Measurements from ENCODE around the gene FYB1.

The FYB1 gene

DNA sequence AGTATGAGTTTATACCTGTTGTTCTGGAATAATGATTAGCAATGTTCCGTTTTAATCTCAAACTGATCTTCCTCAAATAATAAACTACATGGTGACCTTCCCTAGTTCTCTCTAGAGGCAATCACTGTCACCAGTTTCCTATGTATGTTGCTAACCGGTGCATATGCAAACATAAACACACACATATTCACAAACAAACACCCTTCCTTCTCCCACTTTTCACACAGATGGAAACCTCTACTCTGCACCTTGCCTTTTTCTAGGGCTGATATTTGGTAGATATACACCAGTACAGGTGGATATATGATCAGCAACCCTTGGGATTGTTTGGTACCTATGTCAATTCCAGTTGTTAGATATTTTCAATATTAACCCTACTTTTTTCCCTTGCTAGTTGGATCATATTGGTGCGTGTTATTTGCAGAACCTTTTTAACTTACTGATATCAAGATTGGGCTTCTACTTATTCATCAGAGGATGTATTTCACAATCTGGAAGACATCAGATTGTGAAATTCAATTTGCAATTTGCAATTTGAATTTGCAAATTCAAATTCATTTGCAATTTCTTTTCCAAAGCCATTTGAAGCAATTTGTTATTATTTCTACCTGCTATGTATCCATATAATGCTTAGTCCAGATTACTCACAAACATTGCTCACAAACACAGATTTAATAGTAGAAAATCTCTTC lies 12.6 kb downstream of the FYB1 start:
- DNase-seq (ENCODE audit: low read depth) = no peak

DNA sequence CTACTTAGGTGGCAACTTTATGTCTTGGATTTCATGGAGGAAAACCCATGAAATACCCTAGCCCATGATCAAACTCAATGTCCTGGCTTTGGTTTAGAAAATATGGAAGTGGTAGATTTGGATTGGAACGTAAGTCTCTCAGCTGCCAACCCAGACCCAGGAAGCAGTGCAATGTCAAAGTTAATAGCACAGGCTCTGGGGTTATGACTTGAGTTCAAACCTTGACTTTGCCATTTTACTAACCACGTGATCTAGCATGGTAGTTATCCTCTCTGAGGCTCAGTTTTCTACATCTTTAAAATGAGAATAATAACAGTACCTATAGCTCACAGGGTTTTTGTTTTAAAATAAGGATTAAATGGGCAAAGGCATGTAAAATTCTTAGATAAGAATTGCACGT lies 13.8 kb downstream of the FYB1 start:
- no peak for DNase-seq (ENCODE audit: low read depth)

DNA sequence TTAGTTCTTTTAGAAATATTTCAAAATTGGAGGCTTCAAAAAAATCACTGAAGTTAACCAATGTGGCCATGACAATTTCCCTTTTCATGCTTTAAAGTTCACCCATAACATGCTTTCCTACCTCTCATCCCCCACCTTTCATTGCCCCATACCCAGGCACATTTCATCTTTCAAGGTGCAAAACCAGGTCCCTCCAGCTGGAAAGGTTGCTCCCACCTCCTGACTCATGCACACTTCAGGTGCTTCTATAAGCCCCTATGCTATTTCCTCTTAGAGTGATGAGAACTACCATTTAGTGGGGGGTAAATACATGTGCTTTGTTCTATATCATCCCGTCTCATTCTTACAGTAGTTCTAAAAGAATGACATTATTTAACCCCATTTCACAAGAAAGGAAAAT lies 15.4 kb downstream of the FYB1 start:
- no peak for DNase-seq (ENCODE audit: low read depth)

DNA sequence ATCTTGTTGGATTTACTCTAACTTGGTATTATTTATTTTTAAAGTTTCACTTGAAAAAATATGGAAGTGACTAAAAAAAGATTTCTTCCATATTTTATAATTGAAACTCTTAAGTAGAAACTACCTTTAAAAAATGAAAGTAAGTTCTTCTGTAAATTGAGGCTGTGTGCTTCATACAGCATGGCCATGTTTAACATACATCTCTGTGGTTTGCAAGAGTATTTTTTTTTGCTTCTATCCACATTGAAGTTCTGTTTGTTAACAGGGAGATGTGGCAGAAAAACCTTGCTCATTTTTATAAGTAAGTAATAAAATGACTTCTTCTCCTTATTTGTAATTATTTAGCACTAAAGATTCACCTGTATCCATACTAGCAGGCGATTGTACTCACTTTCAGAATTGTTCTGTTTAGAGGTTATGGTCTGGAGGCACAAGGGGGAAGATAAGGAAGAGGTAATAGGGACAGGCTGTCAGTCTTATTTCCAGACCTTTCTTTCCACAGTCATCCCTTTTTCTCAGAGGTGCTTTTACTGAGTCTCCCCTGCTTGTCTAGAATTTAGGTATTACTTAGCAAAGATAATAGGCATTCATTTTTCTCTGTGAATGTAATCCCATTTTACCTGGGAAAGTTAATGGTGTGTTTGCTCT lies 16.0 kb downstream of the FYB1 start:
- no peak for DNase-seq (ENCODE audit: low read depth)

DNA sequence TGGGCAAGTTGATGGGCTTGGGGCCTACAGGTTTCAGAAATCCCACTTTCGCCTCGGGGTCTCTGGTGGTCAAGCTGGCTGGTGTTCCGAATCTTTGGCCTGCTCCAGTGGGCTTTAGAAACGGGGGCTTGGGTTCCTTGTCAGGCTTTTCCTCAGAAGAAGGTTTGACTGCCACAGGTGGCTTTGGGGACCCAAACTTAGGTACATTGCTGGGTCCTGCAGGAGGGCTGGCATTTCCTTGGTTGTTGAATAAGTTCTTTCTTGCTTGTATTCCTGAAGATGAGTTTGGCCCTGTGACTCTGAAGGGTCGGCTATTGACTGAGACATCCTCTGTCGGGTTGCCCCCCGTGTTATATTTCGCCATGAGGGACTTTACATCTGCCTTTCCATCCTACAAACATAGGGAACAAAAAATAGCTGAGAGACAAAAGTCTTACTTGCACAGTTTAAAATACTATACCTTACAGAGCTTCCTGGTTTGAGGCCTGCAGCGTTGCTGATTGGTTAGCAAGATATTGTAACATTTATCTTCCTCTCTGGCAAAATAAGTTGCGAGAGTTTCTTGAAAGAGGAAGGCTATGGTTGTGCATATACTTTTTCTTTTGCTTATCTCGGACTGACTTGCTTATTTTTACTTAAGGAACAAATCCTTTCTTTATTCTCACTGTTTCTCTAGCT lies 16.6 kb downstream of the FYB1 start:
- DNase-seq (ENCODE audit: low read depth) = no peak

DNA sequence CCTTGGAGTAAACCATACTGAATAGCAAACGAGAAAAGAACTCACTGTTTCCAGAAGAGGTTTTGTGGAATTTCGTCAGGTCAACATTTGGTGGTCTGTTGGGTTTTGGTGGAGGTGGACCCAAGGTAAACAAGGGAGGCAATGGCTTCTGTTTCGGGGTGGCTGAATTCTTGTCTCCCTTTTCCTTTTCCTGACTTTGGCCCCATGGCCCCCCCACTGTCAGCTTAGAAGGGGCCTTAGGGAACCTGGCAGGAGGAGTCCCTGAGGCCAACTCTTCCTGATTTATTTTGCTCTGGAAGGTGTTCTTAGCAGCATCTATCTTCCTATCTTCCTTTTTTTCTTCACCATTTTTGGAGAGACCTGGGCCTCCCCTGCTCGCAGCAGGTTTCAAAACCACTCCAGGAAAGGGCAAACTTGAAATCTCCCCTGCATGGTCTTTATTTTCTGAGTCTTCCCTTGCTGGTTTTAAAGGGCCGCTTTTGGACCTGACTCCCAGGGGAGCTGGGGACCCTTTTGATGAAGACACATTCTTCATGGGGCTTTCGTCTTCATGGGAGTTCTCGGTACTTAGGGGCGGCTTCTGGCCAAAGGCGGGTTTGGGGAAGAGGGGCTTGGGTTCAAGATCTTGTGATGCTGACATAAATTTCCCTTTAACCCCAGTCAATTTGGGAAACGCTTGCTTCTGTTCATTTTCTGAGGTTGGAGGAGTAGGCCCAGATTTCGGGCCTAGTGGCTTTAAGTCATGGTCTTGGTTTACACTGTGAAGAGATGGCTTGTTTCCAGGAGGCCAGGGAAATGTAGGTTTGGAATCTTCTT lies 17.4 kb downstream of the FYB1 start:
- DNase-seq (ENCODE audit: low read depth) = no peak

DNA sequence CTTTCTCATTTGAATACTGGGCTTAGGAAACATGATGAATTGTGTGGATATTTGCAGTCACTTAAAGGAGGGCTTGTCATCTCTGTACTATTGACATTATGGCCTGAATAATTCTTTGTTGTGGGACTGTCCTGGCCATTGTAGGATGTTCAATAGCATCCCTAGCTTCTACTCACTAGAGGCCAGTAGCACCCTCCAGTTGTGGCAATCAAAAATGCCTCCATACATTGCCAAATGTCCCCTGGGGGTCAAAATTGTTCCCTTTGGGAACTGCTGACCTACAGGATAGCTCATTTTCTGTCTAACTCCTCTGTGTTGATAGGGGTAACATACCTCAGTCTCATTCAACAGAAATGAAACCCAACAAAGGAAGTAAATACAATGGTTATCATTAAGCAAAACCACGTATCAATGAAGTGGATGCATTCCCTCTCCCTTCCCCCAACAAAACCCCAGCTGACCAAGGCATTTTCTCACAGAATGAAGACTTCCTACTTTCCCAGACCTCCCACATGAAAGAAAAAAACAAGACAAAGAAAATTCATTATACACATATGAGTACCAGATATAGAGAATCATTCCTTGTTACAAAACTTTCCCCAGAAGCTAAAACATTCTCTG lies 18.1 kb downstream of the FYB1 start:
- no peak for DNase-seq (ENCODE audit: low read depth)

DNA sequence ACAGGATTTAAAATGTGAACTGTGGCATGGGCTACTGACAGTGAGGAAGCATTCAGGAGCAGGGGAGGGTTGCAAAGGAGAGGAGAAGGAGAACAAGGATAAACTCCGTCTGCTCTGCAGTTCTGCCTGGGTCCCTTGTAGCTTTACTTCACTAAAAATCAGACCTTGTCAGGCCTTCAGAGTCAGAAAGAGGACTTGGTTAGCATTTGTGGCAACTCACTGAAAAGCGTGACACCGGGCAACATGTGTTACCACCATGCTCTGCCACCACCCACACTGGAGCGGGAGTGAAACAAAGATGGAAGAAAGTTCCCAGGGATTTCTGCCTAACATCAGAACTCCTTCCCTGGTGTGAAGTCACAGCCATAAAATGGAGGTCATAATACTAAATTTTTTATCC lies 19.3 kb downstream of the FYB1 start:
- DNase-seq (ENCODE audit: low read depth) = no peak

DNA sequence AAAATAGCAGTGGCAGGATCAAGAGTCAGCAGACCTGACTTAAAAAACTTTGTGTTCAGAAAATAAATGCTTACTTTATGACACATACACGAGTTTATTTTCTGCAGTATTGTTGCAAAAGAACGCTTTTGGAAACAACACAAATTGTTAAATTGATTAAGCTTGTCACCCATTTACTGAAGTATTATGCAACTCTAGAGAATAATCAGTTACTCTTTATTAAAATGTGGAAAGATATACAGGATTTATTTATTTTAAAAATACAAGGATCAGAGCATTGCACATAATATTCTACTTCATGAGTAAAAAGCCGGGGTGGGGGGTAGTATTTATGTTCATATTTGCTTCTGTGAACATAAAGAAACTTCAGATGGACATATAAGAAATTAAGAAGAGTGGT lies 20.0 kb downstream of the FYB1 start:
- no peak for DNase-seq (ENCODE audit: low read depth)

DNA sequence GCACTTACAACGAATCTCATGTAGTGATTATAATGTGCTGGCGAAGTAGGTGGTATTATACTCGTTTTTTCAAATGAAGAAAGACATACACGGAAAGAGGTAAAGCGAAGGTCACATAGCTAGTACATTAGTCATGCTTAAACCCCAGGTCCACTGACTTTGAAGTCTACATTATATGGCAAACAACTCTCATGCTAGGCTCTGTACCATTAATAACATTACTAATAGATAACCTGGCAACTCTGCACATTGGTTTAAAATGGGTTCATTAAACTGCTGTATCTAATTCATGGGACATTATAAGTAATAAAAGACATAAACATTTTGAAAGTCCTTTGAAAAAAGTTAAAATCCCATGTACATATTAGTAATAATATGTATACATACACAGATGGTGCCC lies 21.2 kb downstream of the FYB1 start:
- no peak for DNase-seq (ENCODE audit: low read depth)

DNA sequence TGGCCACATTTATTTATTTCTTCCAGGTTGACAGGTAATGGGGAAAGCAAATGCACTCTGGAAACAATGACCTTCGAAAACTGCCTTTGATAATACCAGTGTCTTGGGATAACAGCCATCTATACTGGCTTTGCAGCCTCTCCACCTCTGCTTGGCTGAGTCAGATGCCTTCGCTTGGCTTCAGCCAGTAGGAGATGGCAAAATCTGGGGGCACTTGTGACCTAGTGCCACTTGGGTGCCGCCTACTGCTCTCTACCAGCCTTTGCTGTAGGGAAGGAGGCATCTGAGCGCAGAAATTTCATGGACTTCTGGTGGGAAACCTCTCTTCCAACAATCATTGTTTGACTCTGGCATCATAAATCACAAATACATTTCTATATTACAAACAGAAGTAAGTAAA lies 21.8 kb downstream of the FYB1 start:
- DNase-seq (ENCODE audit: low read depth) = no peak

DNA sequence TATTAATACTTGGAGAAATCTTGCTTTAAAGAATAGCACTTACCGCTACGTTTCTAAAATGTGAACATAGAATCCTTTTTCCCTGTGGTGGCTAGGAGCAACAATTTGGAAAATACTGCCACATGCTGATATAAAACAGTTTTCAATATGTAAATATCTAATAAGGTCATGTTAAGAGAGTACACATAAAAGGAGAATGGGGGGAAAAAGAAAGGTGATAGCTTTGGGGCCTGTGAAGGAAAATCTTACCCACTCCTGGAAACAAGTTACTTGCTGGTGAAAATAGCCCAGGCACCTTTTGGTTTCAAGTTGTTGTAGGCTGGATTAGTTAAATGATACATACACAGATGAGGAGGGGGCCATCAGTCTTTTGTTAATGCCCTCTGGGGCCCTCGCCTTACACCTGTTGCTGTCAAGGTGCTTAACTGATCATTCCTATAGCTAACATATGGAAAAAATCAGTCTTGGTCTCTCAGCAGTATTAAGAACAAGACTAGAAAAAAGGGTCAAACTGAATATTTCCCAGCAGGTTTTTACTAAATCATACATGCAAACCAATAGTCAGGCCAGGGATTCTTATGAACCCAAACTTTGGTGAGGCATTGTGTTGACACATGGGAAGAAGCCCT lies 24.1 kb downstream of the FYB1 start:
- DNase-seq (ENCODE audit: low read depth) = no peak

DNA sequence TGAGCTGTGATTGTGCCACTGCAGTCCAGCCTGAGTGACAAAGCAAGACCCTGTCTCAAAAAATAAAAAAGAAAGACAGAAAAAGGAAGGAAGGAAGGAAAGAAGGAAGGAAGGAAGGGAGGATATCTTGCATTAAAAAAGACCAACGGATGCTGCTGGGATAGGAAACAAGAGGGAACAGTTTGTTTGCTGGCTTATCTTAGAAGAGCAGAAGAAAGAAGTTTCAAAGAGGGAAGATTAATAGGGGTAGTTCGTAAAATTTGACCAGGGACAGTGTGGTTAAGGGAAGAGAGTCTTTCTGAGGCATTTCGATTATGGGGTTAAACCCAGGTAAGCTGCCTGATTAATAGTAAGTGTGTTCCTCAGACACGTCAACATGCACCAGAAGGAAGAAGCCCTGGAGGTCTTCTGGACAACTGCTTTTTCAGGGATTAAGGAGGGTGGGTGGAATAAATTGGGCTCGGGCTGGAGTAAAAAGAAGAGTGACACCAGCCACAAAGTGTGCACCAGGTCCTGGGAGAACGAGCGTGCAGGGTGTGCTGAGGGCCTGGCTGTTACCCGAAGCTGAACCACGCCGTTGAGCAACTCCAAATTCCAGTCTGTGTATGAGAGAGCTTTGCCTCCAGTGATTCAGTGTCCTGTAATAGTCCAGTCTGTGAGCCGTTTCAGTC lies 24.8 kb downstream of the FYB1 start:
- peak; percentile 71 for DNase-seq (ENCODE audit: low read depth)

DNA sequence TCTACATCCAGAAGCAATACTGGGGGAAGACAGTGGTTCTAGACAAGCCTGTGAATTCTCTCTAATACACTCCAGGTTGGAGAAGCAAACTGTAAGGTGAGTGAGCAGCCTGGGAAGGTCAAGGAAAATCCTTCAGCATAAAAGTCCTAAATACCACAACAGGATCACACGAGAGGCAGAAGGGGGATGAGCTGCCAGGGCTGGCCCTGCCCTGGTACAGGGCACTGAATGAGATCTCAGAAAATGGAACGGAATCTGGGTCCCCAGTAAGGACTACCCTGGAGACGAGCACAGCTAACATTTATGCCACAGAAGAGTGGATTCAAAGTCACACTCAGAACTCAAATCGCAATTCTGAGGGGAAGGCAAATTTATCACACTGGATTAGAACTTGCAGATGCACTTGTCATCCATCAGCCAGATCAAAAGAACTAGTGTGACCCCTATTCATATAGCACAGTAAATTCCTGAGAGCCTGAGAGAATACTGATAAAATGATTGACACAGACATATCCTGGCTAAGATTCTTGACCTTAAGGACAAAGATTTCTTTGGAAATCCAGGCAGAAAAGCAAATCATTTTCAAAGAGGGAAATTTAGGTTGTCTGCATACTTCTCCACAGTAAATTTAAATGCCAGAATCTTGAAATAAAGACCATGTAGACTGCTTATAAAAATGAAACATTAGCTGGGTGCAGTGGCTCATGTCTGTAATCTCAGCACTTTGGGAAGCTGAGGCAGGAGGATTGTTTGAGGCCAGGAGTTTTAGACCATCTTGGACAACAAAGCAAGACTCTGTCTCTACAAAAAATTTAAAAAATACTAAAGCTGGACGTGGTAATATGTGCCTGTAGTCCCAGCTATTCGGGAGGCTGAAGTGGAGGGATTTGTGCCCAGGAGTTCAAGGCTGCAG lies 25.6 kb downstream of the FYB1 start:
- no peak for DNase-seq (ENCODE audit: low read depth)

DNA sequence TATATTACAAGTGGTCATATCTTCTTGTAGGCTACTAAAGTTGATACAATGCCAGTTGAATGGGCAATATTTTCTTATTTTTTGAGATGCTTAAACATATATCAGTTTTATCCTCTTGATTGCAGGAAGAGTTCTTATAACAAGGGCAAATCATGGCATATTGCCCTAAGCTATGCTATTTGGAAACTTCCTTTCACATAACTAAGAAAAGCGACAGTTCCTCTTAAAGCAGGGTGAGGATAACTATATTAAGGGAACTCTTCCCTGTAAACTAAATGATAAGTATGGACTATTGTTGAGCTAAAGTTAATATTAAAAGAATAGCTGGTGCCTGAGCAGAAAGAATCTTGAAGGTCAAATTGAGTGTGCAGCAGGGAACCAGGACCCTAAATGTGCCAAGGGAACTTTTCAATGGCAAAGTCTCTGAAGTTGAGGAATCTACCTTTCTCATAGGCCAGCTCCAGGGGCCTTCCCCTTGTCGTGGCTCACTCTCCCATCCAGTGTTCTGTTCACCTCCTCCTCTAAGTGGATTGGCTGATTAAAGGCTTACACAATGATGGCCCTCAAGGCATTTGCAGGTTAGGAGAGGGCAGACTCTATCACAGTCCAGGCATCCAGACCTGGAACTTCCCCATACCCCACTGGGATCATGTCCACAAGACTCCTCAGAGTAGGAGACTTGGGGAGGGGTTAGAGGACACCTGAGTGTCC lies 26.8 kb downstream of the FYB1 start:
- no peak for DNase-seq (ENCODE audit: low read depth)

DNA sequence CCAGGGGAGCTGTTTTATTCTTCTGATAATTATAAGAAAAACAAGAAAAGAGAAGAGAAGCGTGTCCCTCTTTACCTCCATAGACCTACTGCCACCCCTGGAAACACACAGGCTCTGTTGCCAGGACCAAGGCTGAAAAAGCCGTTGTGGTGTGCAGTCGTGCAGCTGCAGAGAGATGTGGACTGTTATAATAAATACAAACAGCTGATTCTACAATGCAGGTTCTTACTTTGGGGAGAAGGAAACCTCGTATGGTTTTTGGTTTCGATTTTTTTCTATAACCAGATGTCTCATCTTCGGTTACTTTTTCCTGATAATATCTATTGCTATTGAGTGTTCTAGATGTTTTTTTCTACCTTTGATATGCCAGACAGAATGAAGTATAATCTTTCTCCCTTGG lies 28.1 kb downstream of the FYB1 start:
- DNase-seq (ENCODE audit: low read depth) = no peak

DNA sequence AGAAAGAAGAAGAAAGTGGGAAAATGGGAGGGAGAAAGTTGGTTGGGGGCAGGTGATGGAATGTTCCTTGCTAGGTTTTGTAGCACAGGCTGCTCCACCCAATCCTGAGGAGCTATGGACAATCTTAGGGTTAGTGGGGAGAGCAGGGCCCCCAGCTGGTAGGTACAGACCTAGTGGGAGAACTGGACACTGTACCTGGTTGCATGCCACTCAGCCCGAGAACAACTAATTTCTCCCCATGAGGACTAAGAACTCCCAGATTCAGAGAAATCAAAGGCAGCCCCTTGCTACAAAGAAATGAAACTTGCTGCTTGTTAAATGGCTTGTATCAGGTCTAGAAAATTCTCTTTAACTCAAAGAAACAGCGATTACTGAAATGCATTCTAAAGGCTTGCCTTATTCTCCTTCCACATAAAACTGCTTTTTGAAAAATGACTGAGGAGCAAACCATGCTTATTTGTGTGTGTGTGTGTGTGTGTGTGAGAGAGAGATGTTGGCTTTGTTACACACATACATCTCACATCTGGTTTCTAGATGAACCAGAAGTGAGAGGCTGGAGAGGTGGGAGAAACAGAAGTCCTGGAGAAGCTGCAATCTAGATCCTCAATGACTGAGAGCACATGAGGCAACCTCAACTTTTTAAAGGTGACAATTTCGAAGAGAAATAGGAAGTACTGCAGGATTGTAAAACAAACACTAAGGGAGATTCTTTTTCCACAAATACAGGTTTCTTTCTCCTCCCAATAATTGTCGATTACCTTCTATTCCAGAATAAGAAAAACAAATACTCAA lies 28.9 kb downstream of the FYB1 start:
- DNase-seq (ENCODE audit: low read depth) = no peak

DNA sequence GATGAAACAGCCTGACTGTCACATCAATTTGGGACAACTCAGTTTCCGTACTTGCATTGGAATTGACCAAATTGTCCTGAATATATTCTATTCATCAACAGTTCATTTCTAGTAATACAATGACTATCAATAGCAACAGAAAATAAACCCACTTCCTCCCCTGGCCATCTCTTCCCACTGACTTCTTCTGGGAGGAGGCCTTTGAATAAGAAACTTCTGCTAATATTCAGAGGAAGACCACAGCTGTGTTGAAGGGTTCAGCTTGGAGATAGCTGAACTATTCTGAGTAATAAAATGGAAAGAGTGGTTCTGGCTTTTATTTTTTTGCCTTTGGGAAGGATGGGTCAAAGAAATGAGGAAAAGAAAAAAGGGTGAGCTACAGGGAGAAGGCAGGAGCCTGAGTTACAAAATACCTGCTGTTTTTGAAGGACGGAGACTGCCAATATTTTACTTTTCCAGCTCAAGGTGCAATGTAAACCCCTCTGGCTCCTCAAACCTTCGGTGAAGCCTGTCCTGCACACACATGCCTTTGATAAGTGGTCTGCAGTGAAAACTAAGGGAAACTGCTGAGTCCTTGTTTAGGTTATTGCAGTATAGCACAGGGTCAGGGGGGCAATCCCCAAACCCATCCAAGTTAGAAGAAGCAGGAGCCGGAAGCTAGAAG lies 29.9 kb downstream of the FYB1 start:
- no peak for DNase-seq (ENCODE audit: low read depth)

Data from stromal cell of bone marrow (primary cell).